C1 segment of cervical spinal cord (tissue), 14 donors: ENCODE results near the gene SMAD2.
A peak's percentile ranks its signal among the peaks of the same experiment; 100 is the strongest.
"Not testable (repeated sequence)": the region's sequence is repeated elsewhere in the genome, so short reads cannot be mapped to it uniquely, and the experiment has no call there.

ENCODE experiments used
- DNase-seq, 14 donors: peaks; one replicate each; lab custom pipeline; 2025; lab: John Stamatoyannopoulos, UW

The SMAD2 gene

DNA sequence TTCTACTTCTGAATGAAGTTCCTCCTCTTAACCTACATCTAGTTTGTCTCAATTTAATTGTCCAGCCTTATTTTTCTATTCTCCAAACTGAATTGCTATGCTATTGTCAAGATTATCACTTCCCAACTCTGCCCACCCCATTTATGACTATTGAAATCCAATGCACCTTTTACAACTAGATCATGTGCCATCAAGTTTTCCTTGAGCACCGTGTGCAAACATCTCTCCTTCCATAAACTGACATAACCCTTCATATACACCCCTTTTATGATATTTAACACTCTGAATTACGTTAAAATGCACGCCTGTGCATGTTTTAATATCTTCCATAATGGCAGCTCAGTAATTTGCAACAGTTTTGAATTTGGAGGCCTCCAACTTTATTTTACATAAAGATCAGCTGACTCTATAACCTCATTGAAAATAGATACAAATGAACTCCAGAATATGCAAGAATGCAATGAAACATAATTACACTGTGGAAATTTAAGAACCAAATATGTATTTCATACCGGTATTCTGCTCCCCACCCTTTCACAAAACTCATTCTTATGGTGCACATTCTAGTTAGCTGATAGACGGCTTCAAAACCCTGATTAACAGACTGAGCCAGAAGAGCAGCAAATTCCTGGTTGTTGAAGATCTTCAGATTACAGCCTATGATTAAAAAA lies 85.5 kb downstream of the SMAD2 start:
- no peak for DNase-seq

DNA sequence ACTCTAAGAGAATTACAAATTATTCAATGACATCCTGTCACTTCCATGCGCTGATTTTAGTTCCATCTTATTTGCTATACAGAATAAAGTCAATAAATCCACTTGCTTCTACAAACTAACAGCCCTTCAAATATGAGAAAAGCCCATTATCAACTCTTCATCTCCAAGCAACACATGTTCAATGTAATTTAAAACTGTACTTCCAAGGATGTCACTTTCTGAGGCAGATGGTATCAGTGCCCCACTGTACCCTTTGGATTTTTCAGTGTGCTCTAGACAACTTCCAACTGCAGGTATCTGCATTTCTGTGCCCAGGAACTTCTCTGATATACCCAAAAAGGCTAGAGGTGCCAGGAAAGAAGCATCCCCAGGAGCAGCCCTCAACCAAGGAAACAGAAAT lies 87.6 kb downstream of the SMAD2 start:
- DNase-seq = no peak

DNA sequence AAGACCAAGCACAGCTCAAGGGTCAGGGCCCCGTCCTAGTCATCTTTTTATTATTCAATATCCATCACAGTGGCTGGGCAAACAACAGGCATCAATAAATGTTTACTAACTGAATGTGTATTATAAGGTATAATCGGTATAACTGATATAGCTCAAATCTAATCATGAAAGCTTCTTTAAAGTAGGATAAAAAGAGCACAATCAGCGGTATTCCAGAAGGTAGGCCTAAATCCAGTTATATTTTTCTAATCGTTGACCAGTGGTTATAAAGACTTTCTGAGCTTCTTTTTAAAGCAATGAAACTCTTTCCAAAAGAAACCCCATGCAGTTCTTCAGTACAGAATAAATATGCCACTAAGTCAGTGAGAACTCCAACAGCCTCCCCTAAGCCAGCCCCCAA lies 92.1 kb downstream of the SMAD2 start:
- no peak for DNase-seq

DNA sequence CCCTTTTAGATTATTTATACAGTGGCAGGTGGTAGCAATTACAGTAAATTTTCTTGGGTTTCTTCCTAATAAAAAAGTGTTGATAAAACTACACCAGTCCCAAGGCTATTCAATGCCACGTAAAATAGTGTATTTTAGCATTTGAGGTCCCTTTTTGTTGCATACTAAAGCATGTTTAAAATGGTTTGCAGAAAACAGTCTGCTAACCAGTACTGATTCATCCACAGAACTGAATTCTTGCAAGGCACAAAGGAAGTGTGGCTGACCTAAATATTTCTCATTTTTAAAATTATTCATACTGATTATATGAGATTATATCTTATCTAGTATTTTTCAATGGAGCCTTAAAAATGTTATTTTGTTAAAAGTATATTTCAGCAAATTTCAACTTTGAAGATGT lies 98.1 kb downstream of the SMAD2 start:
- DNase-seq = no peak

DNA sequence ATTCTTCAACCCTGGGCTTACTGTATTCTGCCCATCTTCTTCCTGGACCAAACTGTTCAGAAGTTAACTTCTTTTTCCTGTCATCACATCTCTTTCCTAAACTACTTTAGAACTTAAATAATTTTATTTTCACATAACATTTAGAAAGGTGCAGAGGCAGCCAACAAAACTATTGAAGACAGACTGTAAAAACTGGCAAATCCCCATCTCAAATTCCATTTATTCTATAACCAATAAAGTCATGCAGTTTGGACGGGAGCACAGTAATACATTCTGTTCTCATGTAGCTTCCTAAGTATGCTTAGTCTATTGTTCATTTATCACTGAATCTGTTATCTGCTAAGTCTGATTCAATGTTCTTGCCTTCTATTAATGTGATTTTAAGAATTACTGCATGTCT lies 99.1 kb downstream of the SMAD2 start:
- DNase-seq = no peak

DNA sequence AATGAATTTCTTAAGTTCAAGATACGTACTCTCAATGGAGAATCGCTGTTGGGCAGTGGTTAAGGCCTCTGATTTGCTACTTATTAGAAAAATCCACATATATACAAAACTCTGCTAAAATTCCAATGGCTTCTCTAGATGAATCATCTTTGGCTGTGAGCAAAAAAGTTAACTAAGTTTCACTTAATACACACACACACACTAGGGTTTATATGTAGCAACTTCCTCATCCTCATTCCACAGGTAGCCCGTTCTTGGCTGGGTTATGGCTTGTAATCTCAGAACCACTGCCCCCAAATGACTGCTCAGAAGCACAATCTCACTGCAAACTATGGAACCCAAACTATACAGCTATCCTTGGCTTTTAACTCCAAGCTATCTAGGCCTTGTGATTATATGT lies 99.7 kb downstream of the SMAD2 start:
- DNase-seq = no peak

DNA sequence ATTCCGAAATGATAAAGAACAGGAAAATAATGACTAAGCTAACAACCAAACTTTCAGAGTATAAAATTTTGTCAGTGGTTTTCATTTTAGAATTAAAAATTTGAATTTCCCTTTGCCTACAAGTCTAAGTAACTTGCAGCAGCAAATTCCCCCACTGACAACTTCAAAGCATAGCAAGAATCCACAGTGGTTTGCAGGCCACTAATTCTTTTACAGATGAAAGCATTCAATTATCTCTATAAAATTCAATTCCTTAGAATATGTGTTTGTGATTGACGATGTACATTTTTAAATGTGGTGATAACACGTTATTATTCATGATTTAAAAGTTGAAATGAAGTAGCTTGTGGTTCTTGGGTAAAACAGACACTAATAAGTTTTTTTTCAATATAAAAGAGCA lies 100.6 kb downstream of the SMAD2 start:
- DNase-seq = no peak

DNA sequence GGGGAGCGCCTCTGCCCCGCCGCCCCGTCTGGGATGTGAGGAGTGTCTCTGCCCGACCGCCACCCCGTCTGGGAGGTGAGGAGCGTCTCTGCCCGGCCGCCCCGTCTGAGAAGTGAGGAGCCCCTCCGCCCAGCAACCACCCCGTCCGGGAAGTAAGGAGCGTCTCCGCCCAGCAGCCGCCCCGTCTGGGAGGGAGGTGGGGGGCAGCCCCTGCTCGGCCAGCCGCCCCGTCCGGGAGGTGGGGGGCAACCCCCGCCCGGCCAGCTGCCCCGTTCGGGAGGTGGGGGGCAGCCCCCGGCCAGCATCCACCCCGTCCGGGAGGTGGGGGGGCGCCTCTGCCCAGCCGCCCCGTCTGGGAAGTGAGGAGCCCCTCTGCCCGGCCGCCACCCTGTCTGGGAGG lies 102.4 kb downstream of the SMAD2 start:
- not testable (repeated sequence) for DNase-seq

DNA sequence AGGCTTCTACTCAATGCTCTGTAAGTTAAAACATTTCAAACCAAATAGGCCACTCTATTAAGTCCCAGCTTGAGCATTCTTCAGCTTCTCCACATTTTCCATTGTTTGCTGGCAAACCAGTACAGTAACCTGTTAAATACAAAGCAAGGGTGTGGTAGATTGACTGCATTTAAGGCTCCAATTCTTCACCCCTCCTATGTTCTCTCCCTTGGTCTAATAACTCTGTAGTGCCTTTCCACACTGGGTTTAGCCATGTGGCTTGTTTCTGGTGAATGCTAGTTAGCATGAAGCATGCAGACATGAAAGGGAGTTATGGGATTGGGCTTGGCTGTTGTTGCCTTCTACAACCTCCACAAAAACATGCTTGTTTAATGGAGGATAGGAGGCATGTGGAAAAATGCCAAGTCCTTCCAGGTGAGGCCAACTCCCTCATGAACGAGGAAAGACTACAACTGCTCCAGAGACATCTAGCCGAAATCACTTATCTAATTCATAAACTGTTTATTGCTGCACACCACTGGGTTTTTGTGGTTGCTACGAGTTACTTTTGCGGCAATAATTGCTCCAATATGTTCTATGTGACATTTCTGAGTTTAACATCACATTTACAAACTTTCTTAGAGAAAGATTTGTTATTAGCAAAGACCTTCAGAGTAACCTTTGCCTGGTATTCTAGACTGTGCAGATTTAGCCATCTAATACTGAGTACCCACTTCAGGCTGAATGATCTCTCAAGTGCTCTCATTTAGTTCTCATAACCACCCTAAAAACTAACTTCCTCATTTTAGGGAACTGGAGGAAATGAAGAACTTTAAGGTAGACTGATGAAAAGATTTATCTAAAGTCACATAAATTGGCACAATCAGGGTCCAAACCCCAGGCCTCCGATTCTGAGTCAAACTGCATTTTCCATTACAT lies 104.0 kb downstream of the SMAD2 start:
- DNase-seq = no peak

DNA sequence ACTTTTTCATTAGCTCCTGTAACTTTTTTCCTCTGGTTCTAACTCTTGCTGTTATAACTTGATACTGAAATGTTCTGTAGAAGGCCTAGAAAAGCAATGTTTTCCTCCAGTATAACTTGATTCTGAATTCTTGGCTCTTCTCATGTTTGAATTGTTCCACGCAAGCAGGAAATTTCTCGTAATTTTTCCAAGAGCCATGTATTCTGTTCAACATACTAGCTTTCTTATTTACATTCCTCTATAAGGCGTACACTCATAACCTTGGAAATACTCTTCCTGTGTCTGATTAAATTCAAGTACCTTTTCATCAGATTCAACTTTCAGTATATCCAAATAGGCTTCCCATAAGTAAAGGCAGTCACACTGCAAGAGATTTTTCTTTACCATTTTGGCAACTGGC lies 109.1 kb downstream of the SMAD2 start:
- no peak for DNase-seq

DNA sequence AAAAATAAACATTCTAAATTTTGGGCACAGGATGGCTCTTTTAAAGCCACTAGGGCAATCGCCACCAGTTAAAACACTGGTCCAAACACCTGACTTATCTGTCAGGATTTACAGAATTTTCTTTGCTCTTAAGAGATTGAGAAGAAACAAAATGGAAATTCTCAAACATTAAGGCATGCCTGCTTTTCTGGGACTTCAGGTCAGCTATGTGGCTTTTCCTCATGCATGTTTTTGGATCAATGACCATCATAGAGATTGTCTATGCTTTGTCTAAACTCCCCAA lies 112.7 kb downstream of the SMAD2 start:
- DNase-seq = no peak

DNA sequence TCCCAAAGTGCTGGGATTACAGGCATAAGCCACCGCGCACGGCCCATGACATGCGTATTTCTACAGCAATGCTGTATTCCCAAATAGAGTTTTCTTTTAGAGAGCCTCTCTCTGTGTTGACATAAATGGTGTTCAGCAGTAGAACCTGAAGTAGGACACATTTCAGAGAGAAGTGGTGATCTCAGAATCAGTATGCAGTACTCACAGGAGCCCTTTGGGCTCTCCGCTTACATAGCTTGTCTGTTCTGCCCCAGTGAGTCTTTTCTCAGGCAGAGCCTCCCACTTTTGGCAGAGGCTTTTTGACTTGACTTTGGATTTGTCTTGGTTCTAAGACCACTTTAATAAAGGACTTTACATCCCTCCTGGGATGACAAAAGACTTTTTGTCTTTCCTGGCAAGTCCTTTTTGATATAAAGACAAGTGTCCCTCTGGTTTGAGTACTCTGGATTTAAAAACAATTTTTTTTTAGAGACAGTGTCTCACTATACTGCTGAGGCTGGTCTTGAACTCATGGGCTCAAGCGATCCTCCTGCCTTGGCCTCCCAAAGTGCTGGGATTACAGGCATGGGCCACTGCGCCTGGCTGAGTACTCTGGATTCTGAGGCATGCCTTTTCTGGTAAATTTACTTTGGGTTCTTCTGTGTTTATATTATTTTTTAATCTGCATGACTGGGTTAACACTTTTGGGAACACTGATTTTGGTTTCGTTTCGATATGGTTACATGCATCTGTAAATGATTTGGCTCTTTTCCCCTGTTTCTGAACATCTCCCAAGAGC lies 113.3 kb downstream of the SMAD2 start:
- DNase-seq = no peak

DNA sequence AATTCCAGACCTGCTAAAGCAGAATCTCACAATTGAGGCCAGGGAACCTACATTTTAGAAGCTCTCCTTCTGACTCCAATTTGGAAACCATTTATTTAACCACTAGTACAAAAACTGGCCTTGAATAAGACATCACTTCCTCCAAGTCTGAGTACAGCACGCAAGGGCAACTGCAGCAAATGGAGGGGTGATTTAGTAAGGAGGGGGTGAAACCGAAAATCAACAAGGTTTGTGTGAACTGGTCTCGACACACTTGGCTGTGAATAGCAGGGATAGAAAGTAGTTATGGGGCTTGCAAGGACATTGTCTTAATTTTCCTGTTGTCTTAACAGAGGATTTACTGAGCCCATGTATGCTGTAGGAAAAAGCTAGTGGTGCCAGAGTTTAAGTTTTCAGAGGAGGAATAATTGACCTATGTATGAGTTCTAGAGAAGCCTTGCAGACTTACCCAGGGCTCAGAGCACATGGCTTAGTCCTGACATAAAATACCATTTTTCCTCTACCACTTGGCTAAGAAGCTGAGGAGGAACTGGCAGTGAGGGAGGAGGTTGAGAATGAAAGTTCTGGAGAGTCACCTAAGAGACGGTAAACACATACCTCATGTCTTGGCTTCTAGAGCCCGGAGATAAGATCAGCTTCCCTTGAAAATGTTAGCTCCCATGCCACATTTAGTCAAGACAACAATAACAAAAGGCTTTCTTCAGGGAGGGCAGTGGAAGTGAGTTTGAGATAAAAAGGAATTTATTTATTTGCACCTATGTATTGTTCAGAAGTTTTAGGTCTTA lies 114.8 kb downstream of the SMAD2 start:
- no peak for DNase-seq

DNA sequence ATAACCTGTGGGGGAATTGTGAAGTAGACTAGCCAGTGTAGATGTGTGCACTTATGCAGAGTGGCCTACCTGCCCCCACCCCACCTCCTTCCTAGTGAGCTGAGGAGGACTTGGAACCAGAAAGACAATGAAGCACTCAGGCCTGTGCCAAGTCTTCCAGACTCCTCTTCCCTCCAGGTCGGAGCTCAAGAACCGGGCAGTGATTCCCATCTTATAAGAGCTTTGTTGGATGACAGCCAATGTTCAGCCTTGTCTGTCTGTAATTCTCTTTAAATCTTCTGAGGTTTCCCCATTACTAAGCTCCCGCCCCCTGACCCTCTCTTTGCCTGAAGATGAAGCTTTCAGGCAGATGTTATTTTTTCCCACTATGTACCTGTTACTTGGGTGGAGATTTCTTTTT lies 121.0 kb downstream of the SMAD2 start:
- DNase-seq = no peak

DNA sequence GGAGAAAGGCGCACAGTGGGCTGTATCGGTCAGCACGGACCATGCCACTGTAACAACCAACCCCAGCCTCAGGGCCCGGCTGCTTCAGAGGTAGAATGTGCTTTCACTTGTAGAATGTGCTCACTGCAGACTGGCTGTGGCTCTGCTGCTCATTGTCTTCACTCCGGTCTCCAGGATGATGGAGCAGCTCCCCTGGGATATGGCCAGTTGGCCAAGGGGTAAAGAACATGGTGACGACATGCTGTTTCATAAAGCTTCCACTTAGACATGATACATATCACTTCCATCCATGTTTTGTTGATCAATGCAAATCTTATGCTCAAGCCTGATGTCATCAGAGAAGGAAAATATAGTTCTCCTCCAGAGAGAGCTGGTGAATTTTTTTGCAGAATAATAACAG lies 127.7 kb downstream of the SMAD2 start:
- no peak for DNase-seq

DNA sequence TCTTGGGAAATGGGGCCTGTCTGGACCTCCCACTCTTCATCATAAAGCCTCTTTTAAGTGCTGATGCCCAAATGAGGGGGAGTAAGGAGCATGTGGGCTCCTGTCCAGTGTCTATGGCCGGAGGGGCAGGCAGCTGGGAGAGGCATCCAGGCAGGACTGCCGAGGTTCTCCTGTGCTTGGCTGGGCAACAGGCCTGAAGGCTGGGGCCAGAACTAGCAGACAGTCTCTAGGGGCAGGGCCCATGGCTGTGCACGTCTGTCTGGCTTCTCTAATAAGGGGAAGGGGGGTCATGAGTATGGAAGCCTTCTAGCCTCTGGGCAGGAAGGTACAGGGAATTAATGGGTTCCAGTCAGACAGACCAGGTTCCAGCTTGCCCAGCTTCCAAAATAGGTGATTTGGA lies 128.6 kb downstream of the SMAD2 start:
- DNase-seq = no peak

DNA sequence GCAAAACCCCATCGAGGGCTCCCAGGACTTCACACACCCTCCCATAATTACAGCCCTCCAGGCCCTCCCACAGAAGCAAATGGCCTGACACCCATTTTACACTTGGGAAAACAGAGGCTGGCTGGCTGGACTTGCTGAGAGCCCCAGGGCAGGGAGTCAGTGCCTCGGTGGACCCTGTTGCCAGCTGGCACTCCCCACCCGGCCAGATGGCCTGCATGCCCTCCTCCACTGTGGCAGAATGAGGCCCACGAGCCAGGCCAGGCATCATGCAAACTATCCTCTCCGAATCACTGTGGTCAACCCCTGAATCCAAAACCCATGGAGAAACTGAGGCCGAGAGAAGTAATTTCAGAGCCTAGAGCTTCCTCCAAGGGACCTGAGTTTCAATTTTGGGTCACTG lies 129.7 kb downstream of the SMAD2 start:
- DNase-seq = peak in 1 of 14 donors; percentile 5

DNA sequence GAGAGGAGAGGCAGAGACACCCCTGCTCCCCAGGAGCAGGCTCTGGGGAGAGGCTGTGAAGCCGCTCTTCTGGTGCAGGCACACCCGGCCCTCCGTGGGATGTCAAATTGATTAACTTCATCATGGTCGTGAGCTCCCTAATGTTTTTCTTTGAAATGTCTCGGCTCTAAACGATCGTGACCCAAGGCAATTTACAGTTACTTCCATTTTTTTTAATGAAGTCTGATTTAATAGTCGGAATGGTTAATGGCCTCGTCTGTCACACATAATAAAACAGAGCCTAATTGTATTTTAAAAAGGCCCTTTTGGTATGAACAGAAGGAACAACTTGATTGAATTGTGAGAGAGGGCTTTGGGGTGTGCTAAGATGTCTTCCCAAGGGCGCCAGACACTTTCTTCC lies 130.2 kb downstream of the SMAD2 start:
- DNase-seq = no peak

DNA sequence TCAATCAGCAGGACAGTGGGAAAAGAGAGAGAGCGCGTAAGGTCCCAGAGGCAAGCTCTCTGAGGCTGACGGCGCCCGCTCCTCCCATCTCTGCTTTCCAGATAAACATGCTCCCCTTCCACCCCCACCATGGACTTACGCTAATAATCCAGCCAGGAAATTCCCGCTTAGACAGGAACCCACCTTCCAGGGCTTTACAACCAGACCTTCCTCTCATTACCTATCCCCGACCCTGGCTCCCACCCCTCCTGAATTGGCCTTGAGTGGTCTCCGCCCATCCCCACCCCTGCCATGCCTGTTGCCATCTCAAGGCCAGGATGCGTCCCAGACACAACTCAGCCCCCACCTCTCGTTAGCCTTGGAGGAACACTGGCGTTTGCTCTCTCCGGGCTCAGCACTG lies 131.1 kb downstream of the SMAD2 start:
- DNase-seq = no peak

DNA sequence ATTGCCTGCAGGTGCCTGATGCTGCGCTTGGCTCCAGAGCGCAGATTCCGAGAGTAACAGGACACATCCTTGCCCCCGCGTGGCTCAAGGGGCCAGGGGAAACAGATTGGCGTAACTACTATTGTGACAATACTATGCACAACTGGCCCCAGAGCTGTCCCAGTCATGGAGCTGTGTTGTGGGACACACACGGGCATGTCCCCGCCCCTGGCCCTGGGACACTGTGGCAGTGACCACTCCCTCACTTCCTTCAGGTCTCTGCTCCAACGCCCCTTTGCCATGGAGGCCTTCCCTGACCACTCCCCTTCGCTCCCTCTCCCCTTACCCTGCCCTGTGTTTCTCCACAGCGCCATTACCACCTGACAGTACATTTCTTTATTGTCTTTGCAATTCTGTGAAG lies 132.1 kb downstream of the SMAD2 start:
- DNase-seq = no peak

DNA sequence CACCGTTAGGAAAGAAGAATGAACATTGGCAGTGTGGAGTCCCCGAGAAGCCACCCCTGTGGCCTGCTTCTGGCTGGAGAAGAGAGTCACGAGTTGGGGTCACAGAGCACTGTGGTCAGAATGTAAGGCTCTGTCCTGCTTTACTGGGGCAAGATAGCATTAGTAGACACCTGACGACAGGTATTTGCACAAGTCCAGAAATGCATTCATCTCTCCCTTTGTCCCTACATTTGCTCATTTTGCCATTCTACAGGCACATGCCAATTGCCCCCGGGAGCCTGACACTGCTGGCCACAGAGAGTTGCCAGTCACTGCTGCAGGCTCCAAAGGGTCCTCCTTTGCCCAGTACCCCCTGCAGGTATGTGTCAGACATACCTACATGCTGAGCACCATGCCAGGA lies 133.3 kb downstream of the SMAD2 start:
- no peak for DNase-seq

DNA sequence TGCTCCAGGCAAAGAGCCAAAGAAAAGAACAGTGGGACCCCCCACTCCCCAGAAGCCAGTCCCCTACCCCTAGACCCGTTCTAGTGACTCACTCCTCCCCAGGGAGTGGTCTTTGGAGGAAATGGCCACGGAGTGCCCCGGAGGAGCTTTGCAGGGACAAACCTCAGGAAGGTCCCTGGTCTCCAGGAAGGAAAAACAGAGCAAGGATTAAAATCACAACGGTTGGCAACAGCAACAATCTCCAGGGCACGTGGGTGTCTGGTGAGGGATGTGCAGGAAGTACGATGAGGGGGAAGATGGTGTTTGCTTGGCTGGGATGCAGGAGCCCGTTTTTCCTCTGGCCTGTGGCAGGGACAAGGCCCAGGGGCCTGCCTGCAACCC lies 135.0 kb downstream of the SMAD2 start:
- DNase-seq = no peak
